GM12873 (cell line): ENCODE data around the gene BCAP29.

Experiments used
- TF ChIP-seq, protein P1 (sequence below): IDR thresholded peaks from 2 replicates; pipeline ENCODE4 v1.5.1; 2012; ENCODE audit warnings: low read depth, mild to moderate bottlenecking, moderate library complexity, low read length, control low read depth; ENCODE audit not compliant: insufficient read depth; ENCODE audit errors: missing control alignments

Gene BCAP29

DNA sequence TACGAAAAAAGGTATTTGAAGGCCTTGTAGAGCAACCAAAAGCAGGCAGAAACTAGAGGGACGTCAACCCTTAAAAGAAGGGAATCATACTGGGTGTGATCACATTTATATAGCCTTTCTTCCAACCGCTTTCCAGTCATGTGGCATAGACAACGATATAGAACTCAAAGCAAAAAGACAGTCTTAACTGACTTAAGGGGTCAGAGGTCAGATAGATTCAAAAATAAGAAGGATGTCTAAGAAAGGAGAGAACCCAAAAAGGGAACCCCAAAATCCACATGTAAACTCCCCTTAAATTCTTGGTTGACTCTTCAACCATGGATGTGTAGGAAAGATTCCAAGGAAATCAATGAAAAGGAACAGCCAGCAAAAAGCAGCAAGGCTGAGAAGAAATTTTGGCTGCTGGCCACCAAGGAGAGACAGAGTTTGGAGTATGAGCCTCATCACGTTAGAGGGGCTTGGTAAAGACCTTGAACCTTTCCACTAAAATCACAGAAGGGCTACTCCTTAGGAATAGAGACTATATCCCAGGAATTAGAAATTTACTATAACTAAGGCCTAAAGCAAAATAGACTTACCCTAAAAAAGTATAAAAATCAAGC, 8.6 kb downstream of the BCAP29 start:
- TF ChIP-seq, protein P1, sequence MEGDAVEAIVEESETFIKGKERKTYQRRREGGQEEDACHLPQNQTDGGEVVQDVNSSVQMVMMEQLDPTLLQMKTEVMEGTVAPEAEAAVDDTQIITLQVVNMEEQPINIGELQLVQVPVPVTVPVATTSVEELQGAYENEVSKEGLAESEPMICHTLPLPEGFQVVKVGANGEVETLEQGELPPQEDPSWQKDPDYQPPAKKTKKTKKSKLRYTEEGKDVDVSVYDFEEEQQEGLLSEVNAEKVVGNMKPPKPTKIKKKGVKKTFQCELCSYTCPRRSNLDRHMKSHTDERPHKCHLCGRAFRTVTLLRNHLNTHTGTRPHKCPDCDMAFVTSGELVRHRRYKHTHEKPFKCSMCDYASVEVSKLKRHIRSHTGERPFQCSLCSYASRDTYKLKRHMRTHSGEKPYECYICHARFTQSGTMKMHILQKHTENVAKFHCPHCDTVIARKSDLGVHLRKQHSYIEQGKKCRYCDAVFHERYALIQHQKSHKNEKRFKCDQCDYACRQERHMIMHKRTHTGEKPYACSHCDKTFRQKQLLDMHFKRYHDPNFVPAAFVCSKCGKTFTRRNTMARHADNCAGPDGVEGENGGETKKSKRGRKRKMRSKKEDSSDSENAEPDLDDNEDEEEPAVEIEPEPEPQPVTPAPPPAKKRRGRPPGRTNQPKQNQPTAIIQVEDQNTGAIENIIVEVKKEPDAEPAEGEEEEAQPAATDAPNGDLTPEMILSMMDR: no peak

DNA sequence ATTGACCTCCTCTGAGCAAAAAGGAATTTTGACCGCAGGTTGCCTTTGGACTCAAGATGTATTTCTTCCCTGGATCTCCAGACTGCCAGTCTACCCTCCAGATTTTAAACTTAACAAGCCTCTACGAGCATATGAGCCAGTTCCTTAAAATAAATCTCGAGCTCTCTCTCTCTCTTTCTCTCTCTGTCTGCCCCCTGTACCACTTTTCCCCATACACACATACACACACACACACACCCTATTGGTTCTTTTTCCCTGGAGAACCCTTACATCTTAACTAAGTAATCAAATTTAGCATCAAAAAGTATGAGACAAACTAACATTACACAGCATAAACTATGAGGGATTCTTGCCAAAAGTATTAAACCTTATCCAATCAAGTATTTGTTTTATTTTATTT, 11.4 kb downstream of the BCAP29 start:
- TF ChIP-seq, protein P1: no peak

DNA sequence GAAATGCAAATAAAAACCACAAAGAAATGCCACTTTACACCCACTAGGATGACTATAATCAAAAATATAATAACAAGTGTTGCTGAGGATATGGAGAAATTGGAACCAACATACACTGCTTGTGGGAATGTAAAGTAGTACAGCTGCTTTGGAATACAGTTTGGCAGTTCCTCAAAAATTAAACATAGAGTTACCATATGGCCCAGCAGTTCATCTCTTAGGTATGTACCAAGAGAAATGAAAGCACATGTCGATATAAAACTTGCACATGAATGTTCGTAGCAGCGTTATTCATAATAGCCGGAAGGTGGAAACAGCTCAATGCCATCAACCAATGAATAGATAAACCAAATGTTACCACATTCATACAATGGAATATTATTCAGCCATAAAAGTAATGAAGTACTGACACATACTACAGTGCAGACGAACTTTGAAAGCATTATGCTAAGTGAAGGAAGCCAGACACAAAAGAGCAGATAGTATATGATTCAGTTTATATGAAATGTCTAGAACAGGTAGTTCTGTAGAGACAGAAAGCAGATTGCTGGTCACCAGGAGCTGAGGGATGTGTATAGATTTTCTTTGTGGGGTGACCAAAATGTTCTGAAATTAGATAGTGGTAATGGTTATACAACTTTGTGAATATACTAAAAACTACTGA, 12.4 kb downstream of the BCAP29 start:
- TF ChIP-seq, protein P1: no peak

DNA sequence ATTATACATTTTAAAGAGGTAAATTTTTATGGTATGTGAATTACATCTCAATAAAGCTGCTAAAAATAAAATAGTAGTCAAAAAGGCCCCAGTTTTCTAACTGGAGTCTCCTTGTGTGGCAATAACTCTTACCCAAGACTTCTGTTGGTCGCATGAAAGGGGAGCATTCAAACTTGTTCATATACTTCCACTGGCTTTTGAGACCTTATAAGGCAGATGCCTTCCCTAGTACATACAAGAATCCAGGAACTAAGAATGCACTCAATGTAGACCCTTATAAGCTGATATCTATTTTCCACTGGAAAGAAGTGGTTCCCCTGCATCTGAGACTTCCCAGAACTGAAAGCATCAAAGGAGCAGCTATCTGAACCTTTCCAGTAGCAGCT, 13.0 kb downstream of the BCAP29 start:
- TF ChIP-seq, protein P1: no peak

DNA sequence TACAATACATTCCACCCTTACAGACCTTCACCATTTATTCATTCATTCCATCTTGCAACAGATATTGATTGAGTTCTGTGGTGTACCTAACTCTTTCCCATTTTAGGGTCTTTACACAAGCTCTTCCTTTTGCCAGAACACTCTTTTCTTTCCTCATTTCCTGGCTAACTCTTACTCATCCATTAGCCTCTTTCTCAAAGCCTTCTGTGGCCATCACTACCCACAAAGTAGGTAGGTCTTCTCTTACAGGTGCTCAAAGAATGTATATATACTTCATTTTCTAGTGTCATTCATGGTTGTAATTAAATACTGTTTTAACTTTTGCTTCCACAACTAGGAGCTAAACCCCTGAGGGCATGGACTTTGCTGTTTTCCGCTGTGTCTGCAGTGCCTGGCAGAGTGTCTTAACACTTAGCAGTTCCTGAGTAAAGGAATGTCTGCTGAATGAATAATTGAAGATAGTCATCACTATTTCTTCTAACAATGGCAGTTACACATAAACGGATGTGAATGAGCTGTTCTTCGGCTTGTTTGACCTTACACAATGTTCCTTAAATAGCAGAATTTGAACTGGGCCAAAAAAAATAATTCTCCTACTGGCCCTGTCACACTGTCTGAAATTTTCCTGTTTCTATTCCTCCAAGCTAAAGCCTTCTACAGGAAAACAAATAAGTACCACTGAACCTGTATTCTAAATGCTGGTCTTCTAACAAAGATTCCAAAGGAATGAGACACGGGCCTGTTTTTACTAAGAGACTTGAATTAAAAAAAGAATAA, 15.1 kb downstream of the BCAP29 start:
- TF ChIP-seq, protein P1: no peak

DNA sequence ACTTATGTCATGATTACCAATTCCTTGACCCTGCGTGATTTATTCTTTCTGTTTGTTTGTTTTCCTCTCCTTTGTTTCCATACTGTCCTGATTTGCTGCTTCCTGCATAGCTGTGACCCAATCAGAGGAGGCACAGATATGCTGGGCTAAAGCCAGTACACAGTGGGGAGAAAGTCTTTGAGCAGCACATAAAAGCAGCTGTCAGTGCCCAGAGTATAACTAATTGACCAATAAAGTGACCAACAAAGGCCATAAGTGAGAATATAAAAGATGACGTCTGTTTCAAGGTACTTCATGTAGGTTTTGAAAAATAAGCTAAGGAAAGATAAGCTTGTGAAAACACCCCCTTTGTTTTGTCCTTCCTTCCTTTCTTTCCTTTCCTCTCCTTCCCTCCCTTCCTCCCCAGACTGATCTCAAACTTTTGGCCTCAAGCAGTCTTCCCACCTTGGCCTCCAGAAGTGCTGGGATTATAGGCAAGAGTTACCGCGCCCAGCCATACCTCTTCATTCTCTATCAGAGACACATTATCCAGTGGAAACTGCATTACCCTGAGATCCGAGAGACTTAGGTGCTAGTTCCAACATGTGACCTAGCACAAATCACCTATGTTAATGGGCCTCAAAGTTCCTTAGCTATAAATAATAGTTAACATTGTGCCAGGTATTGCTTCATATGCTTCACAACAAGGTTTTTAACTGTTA, 17.0 kb downstream of the BCAP29 start:
- TF ChIP-seq, protein P1: no peak

DNA sequence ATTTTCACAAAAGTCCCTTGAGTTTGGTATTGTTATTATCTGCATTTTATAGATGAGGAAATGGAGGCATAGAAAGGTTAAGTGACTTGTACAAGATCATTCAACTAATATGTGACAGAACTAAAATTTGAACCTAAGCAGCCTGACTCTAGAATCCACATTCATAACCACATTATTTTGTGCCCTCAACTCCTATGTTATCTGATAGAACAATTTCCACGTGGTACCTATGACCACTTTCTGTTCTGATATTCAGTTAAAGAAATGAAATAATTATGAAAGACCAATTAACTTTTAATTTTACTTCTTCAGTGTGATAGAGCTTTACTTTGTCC, 17.5 kb downstream of the BCAP29 start:
- TF ChIP-seq, protein P1: no peak
